Gastrocnemius medialis (tissue), 4 donors: Measurements from ENCODE around the gene CACNG1.

Source experiments
- CTCF ChIP-seq, 5 experiments: fragments of 450-650 bp in 3 of 5; fragments of 200-600 bp in 2 of 5; sonication (generic) in 2 of 5; IDR thresholded peaks in 4 of 5; conservative IDR thresholded peaks in 1 of 5; 1 replicate in 4 of 5; 2 replicates in 1 of 5; pipeline ENCODE4 v1.5.1; 2016 to 2019; ENCODE audit warnings: antibody characterized with exemption in 5 of 5, mild to moderate bottlenecking in 3 of 5, moderate library complexity in 3 of 5
- POLR2A ChIP-seq, 2 donors: fragments of 450-650 bp; IDR thresholded peaks; one replicate each; pipeline ENCODE4 v1.6.1; 2017; ENCODE audit warnings: antibody characterized with exemption in 2 of 2, mild to moderate bottlenecking in 2 of 2, moderate library complexity in 2 of 2

GRCh38 chr17:67050066-67050465, 5.7 kb downstream of the CACNG1 start:
- TF ChIP-seq CTCF (IDR thresholded peaks at IDR 0.05 in 4 of 5, conservative IDR thresholded peaks at IDR 0.05 in 1 of 5) = no peak
- no peak for TF ChIP-seq POLR2A (IDR thresholded peaks at IDR 0.05)
